Spinal cord (tissue), 10 donors: ENCODE measurements around the gene VANGL1. TPM values are rescaled to one million over a fixed set of nuclear protein-coding genes. Genes with fewer than 3 reads are reported as not detected.
A peak's percentile ranks its signal among the peaks of the same experiment; 100 is the strongest.

Experiments
- DNase-seq, 6 donors: peaks; one replicate each; pipeline versions ENCODE4 v3.0.0 to v3.0.0-alpha.2; 2013 to 2015; ENCODE audit warnings: low spot score in 6 of 6, low read depth in 4 of 6
- H3K27ac ChIP-seq: one replicate; pipeline ENCODE4 v1.5.1; 2013; ENCODE audit warnings: low read depth, low read length, control low read depth
- H3K27me3 ChIP-seq: one replicate; pipeline ENCODE4 v1.6.1; 2013; ENCODE audit warnings: low read length; ENCODE audit not compliant: control insufficient read depth, insufficient read depth
- H3K36me3 ChIP-seq: one replicate; pipeline ENCODE4 v1.6.1; 2013; ENCODE audit warnings: low read length; ENCODE audit not compliant: control insufficient read depth, insufficient read depth
- H3K4me1 ChIP-seq: one replicate; pipeline ENCODE4 v1.6.1; 2013; ENCODE audit warnings: low read length; ENCODE audit not compliant: control insufficient read depth, insufficient read depth
- H3K4me3 ChIP-seq: one replicate; pipeline ENCODE4 v1.5.1; 2013; ENCODE audit warnings: low read depth, low read length, control low read depth
- H3K9me3 ChIP-seq: one replicate; pipeline ENCODE4 v1.6.1; 2013; ENCODE audit warnings: low read length; ENCODE audit not compliant: control insufficient read depth, insufficient read depth
- WGBS: methylation state at CpG from one replicate; pipeline ENCODE4 v1.1.5; 2013; ENCODE audit warnings: missing lambda C conversion rate; ENCODE audit not compliant: insufficient coverage; 5-methylcytosine and 5-hydroxymethylcytosine counted together
- polyA plus RNA-seq, 2 donors: library from polyadenylated mRNA; unstranded; fragments of 120-200 nt; gene quantifications; one replicate each; pipeline ENCODE4 v1.2.1, GENCODE V29; 2013; ENCODE audit not compliant: insufficient read length in 2 of 2
- total RNA-seq, 2 donors: library from RNA; depleted of rRNA in 1 of 2; stranded (reverse); fragments of 120-200 nt in 1 of 2; fragments of >200 nt in 1 of 2; gene quantifications; one replicate each; pipeline versions ENCODE4 v1.2.3 to v1.2.4, GENCODE V29; 2013 to 2014
- donor health status: healthy.

Gene VANGL1
- total and polyA plus RNA-seq, 4 donors, result 8.0 to 10.2 (median 8.4) TPM

DNA sequence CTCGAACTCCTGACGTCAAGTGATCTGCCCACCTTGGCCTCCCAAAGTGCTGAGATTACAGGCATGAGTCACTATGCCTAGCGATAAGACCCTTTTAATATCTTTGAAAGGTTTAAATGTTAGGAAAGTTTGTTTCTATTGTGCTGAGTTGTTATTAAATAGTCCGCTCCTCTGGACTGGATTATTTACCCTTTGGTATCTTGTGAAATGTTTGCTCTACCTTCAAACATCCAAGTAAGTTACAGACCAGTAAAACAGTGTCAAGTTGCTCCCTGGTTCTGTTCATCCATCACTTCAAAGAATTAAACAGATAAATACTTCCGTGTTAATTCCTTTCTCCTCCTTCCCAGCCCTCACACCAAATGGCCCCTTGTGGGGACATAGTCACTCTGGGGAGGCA is 82.0 kb downstream of the VANGL1 start:
- no peak for DNase-seq
- no peaks in the 10 kb centered on the region for H3K36me3 ChIP-seq
- H3K4me3 ChIP-seq, result no peak overlapping the region
- no peaks in the 10 kb centered on the region for H3K27me3 ChIP-seq
- H3K4me1 ChIP-seq, result peaks cover 6% of the 10 kb centered on the region
- H3K27ac ChIP-seq, result no peak overlapping the region
- 90% methylated on average over 2 of the region's 5 CpGs for WGBS
- H3K9me3 ChIP-seq, result no peaks in the 10 kb centered on the region

DNA sequence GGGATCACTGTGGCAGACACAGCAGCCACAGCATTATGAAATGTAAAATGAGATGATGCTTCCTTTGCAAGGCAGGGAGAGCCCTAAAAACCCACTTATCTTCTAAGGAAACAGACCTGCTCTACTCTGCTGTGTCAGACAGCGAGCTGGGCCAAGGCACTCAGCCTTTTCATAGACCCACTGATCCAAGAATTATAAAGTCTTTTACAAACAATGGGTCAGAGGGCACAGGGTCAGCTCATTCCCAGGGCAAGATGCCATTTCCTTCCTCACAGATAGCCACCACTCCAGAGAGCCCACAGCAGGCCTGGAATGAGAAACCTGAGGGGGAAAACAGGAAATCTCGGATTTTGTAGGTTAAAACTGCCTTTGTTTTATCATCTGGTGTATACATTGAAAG is 83.8 kb downstream of the VANGL1 start:
- H3K27ac ChIP-seq, result peak overlapping the region; percentile 58
- 50% methylated on average over 1 of the region's 2 CpGs for WGBS
- no peaks in the 10 kb centered on the region for H3K27me3 ChIP-seq
- peak in 1 of 6 donors; percentile 11 for DNase-seq
- no peaks in the 10 kb centered on the region for H3K36me3 ChIP-seq
- no peak overlapping the region for H3K4me3 ChIP-seq
- H3K4me1 ChIP-seq, result peaks cover 3% of the 10 kb centered on the region
- no peaks in the 10 kb centered on the region for H3K9me3 ChIP-seq

DNA sequence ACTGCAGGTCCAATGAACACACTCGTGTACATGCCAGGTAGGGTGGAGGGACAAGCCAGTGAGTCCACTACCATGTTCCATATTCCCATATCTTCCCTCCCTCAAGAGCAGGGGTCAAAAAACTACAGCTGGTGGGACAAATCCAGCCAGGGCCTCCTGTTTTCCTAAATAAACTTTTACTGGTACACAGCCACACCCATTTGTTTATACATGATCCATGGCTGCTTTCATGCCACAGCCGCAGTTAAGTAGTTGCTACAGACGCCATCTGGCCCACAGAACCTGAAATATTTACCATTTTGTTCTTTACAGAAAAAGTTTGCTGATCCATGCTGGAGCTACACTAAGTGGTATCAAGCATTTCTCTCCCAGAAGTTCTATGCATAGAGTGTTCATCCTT is 84.4 kb downstream of the VANGL1 start:
- Histone ChIP-seq H3K9me3 (no peaks in the 10 kb centered on the region), H3K27ac (peak overlapping the region; percentile 58), H3K36me3 (no peaks in the 10 kb centered on the region), H3K27me3 (no peaks in the 10 kb centered on the region), H3K4me1 (peaks cover 3% of the 10 kb centered on the region), H3K4me3 (no peak overlapping the region)
- WGBS, result 68% methylated on average over 3 of the region's 3 CpGs
- no peak for DNase-seq

DNA sequence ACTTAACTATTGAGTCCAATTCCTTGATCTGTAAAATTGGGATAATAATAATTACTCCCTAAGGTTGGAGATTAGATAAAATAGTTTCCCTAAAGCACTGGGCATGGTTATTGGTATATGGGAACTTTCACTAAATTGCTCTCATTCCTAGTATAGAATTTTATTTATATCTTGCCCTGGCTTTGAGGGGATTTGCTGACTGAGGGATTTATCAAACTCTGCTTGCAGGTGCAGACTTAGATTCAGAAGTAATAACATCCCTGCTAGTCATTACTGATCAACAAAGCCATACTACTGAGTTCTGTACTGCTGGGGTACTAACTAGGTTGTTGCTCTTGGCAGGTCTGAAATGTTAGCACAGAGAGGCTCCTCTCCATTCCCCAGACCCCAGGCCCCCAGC is 84.8 kb downstream of the VANGL1 start:
- H3K4me1 ChIP-seq, result peaks cover 3% of the 10 kb centered on the region
- no peaks in the 10 kb centered on the region for H3K27me3 ChIP-seq
- H3K4me3 ChIP-seq, result no peak overlapping the region
- no peaks in the 10 kb centered on the region for H3K9me3 ChIP-seq
- no peaks in the 10 kb centered on the region for H3K36me3 ChIP-seq
- DNase-seq, result no peak
- peak overlapping the region; percentile 58 for H3K27ac ChIP-seq

DNA sequence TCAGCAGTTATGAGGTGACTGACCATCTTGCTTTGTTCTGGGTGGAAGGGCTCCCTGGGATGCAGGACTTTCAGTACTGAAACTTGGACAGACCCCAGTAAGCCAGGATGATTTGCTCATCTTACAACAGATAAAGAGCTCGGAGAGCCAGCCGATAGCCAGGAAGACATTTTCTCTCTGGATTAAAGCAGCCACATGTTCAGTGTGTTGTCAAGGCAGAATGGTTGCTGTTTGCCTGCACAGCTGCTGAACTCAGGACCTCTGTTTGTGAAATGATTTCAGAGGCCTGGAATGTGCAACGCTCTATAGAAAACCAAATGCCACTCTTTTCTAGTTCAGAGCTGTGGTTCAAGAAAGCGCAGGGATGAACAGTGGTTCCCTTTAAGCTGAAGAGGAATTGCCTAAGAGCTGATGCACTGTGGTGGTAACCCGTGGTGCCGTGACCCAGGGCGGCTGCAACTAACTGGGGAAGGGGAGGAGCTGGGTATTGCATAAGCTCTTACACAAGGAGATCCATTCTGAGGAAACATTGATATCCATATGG is 86.0 kb downstream of the VANGL1 start:
- Histone ChIP-seq H3K4me3 (no peak overlapping the region), H3K27ac (peak overlapping the region; percentile 95), H3K27me3 (no peaks in the 10 kb centered on the region), H3K36me3 (no peaks in the 10 kb centered on the region), H3K4me1 (peaks cover 3% of the 10 kb centered on the region), H3K9me3 (no peaks in the 10 kb centered on the region)
- 49% methylated on average over 3 of the region's 7 CpGs for WGBS
- DNase-seq, result peak in 2 of 6 donors; percentile 21 to 66

DNA sequence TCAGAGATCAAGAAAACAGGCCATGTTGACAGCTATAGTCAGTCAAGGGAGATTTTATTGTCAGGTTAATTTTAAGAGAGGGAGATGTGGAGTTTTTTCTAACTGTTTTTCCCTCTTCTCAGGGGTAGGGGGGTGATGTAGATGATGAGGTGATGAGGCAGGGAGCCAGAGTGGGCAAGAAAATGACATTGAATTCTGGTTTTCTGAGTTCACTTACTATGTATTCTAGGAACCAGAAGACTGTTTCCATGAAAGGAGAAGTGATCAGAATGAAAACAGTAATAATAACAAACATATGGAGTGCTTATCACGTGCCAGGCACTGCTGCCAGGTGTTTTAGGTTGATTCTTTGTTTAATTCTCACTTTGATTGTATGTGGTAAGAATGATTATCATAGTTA is 86.6 kb downstream of the VANGL1 start:
- H3K4me1 ChIP-seq, result peaks cover 3% of the 10 kb centered on the region
- no peaks in the 10 kb centered on the region for H3K9me3 ChIP-seq
- peak overlapping the region; percentile 59 for H3K27ac ChIP-seq
- no peaks in the 10 kb centered on the region for H3K27me3 ChIP-seq
- H3K36me3 ChIP-seq, result no peaks in the 10 kb centered on the region
- no peak for DNase-seq
- H3K4me3 ChIP-seq, result no peak overlapping the region
- WGBS, result no CpG with 5 or more reads among the region's 1 CpG

DNA sequence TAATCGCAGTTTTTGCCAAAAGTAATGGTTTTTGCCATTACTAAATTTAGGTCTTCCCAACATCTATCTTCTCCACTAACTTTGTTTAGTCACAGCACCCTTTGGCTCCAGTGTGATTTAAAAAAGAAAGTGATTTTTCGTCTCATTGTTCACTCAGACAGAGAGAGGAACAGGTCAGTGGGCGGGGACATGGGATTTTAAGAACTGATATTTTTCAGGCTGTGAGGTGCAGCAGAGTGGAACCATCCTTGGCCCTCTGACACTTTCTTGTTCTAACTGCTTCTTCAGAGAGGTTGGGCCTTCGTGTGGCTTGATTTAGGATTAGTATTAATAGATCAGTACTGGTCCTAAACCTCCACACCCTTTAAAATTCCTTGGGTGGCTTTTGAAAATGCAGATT is 88.0 kb downstream of the VANGL1 start:
- H3K36me3 ChIP-seq, result no peaks in the 10 kb centered on the region
- no peak overlapping the region for H3K27ac ChIP-seq

DNA sequence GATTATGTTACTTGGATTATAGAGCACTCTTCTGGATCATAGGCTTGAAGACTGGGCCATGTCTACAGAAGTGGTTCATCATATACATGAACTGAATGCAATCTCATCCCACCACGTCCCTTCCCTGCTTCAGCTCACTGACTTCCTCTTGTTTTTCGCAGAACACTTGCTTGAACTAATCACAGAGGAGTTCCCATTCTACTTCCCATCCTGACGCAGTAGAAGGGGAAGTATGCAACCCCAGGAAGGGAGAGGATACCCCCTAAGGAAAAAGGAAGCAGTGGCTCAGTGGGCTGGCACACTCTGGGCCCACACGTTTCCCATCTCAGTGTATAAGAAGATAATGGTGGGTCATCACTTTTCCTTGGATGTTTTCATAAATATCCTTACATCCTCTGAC is 90.5 kb downstream of the VANGL1 start:
- DNase-seq, result no peak
- Histone ChIP-seq H3K27ac (no peak overlapping the region), H3K27me3 (no peaks in the 10 kb centered on the region), H3K4me3 (no peak overlapping the region), H3K4me1 (no peaks in the 10 kb centered on the region), H3K9me3 (no peaks in the 10 kb centered on the region), H3K36me3 (no peaks in the 10 kb centered on the region)
- WGBS, result no CpG with 5 or more reads among the region's 4 CpGs

More for the DNA sequence above, 88.0 kb downstream of the VANGL1 start:
- no peak for DNase-seq
- no peaks in the 10 kb centered on the region for H3K4me1 ChIP-seq
- no peaks in the 10 kb centered on the region for H3K27me3 ChIP-seq
- no peak overlapping the region for H3K4me3 ChIP-seq
- WGBS, result 100% methylated on average over 1 of the region's 4 CpGs
- H3K9me3 ChIP-seq, result no peaks in the 10 kb centered on the region

DNA sequence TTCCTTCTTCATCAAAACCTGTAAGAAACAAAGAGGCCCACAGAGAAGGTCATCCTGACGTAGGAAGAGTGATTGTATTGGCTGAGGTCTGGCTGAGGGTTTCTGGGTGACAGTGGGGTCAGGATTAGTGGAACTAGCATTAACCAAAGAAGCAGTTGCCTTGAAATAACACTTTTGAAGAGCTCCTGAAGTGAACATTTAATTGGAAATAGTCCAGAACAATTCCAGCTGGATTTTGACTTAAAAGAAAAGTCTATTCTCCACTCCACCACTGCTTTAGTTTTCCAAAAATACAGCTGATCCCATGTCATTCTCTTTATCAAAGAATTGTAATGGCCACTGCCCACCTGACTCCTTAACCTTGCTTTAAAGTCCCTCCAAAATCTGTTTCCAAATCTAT is 99.0 kb downstream of the VANGL1 start:
- WGBS, result no CpG with 5 or more reads among the region's 1 CpG
- Histone ChIP-seq H3K4me1 (no peaks in the 10 kb centered on the region), H3K4me3 (no peak overlapping the region), H3K36me3 (no peaks in the 10 kb centered on the region), H3K27me3 (no peaks in the 10 kb centered on the region), H3K9me3 (no peaks in the 10 kb centered on the region), H3K27ac (no peak overlapping the region)
- DNase-seq, result no peak

DNA sequence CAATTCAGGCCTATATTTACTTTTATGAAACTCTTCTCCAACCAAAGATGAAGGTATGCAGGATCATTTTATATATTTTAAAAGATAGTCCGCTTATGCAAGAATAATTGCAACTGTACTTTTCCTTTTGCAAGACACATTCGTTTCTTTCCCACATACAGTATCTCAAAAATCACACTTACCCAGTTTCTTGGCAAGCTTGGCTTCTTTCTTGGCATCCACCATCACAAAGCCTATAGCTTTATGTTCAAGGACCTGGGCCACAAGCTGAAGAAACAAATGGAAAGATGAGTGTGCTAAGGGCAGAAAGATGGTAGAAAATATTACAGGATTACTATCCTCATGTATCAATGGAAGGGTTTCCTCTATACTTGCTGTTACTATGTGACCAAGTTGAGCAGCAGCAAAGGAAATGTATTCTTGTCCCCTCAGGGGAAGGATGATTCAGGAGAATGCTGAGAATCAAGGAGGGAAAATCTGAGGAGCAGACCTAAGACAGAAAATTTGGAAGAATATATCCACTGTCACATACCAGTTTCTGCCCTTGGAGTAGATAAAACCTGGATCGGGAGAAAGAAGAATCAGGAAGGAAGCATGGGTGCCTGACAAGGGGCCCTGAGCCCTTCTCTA is 103.0 kb downstream of the VANGL1 start:
- Histone ChIP-seq H3K27ac (no peak overlapping the region), H3K27me3 (no peaks in the 10 kb centered on the region), H3K9me3 (no peaks in the 10 kb centered on the region), H3K36me3 (no peaks in the 10 kb centered on the region), H3K4me1 (no peaks in the 10 kb centered on the region), H3K4me3 (no peak overlapping the region)
- WGBS, result no CpG with 5 or more reads among the region's 3 CpGs
- DNase-seq, result peak in 1 of 6 donors; percentile 29
